Upper lobe of right lung (tissue), 1 donor: ENCODE data around the gene KHDRBS2. TPM values are rescaled to one million over a fixed set of nuclear protein-coding genes. Genes with fewer than 3 reads are reported as not detected.

Experiments used
- ATAC-seq: fragments of 200-7000 bp; cut with Tn5 transposase; one replicate; pipeline ENCODE4 v1.9.1; 2020; ENCODE audit warnings: mild to moderate bottlenecking, moderate library complexity
- DNase-seq: peaks from one replicate; pipeline ENCODE4 v3.0.0-alpha.2; 2020
- H3K27ac ChIP-seq: fragments of 200-600 bp; one replicate; pipeline ENCODE4 v1.8.0; 2022
- H3K27me3 ChIP-seq: fragments of 200-600 bp; one replicate; pipeline ENCODE4 v1.8.0; 2022; ENCODE audit warnings: mild to moderate bottlenecking
- H3K36me3 ChIP-seq: fragments of 200-600 bp; one replicate; pipeline ENCODE4 v1.8.0; 2022
- H3K4me1 ChIP-seq: fragments of 200-600 bp; one replicate; pipeline ENCODE4 v1.8.0; 2022
- H3K4me3 ChIP-seq: fragments of 200-600 bp; one replicate; pipeline ENCODE4 v1.8.0; 2022; ENCODE audit warnings: mild to moderate bottlenecking
- H3K9me3 ChIP-seq: fragments of 200-600 bp; one replicate; pipeline ENCODE4 v1.8.0; 2022
- CTCF ChIP-seq: fragments of 200-600 bp; IDR thresholded peaks from one replicate; pipeline ENCODE4 v1.8.0; 2022; ENCODE audit warnings: antibody characterized with exemption
- intact Hi-C: fragments of 100-400 bp; cut with DNase I; formaldehyde crosslinking; loops from one replicate; pipeline ENCODE4 v1.11.0; 2022
- long read RNA-seq: library from polyadenylated mRNA; unstranded; transcript quantifications from one replicate; pipeline ENCODE4 v2.0.0, GENCODE V29; 2021
- total RNA-seq: library from RNA; stranded (reverse); fragmentation: NEBNext Ultra II Directional; extraction: Animal tissue kit (Norgen Biotek cat#: 25700); gene quantifications from one replicate; pipeline ENCODE4 v1.2.1, GENCODE V29; 2021
- donor health status: DM: no; HTN: yes; CAD: no; lungs with severe emphysema.

KHDRBS2 gene
- 9.4 TPM for total RNA-seq
- long read RNA-seq, transcript KHDRBS2-201 (9 exons, 2,332 nt): major isoform, 6 of 35 reads
- long read RNA-seq, partial matches to known transcripts: 3 of 35 reads
- long read RNA-seq, other reads (novel, unspliced or antisense): 26 of 35 reads

- no peaks in the 10 kb centered on the region for H3K36me3 ChIP-seq
- intact Hi-C loops: no loop called here
- H3K4me1 ChIP-seq: no peaks in the 10 kb centered on the region
- TF ChIP-seq CTCF: no peak
- no peak within 1 kb of the TSS for H3K27ac ChIP-seq
- no peaks in the 10 kb centered on the region for H3K9me3 ChIP-seq
- peak within 1 kb of the TSS; percentile 55 for H3K4me3 ChIP-seq
- DNase-seq (peak; percentile 95), ATAC-seq (peak; percentile 100)
- H3K27me3 ChIP-seq: peaks cover 21% of the 10 kb centered on the region
Measured at GRCh38 chr6:62285612-62286469, at the start of gene KHDRBS2. Gene KHDRBS2, minus strand, starts transcription at chr6:62286225.

GRCh38 chr6:62328607-62329006 is 42.6 kb upstream of the KHDRBS2 start:
- Histone ChIP-seq H3K4me3 (no peak overlapping the region), H3K36me3 (no peaks in the 10 kb centered on the region), H3K9me3 (no peaks in the 10 kb centered on the region), H3K27me3 (no peaks in the 10 kb centered on the region), H3K27ac (no peak overlapping the region), H3K4me1 (no peaks in the 10 kb centered on the region)
- ATAC-seq (no peak), DNase-seq (no peak)
- intact Hi-C loops: no loop called here
- no peak for TF ChIP-seq CTCF

- no peak for DNase-seq
- no peak for ATAC-seq
- intact Hi-C loops: no loop called here
Measured at GRCh38 chr6:62324834-62325233, 38.8 kb upstream of the KHDRBS2 start.

GRCh38 chr6:62323818-62324431 is 37.9 kb upstream of the KHDRBS2 start:
- no peaks in the 10 kb centered on the region for H3K4me1 ChIP-seq
- no peak overlapping the region for H3K27ac ChIP-seq
- TF ChIP-seq CTCF: no peak
- DNase-seq: no peak
- ATAC-seq: no peak
- H3K27me3 ChIP-seq: no peaks in the 10 kb centered on the region
- no peaks in the 10 kb centered on the region for H3K36me3 ChIP-seq
- H3K9me3 ChIP-seq: no peaks in the 10 kb centered on the region
- H3K4me3 ChIP-seq: no peak overlapping the region
- intact Hi-C loops: no loop called here

More at GRCh38 chr6:62324834-62325233, 38.8 kb upstream of the KHDRBS2 start:
- H3K4me1 ChIP-seq: no peaks in the 10 kb centered on the region
- H3K4me3 ChIP-seq: no peak overlapping the region
- H3K9me3 ChIP-seq: no peaks in the 10 kb centered on the region
- no peak overlapping the region for H3K27ac ChIP-seq
- no peaks in the 10 kb centered on the region for H3K27me3 ChIP-seq
- H3K36me3 ChIP-seq: no peaks in the 10 kb centered on the region
- no peak for TF ChIP-seq CTCF

GRCh38 chr6:62298745-62299392 is 12.8 kb upstream of the KHDRBS2 start:
- no peak for ATAC-seq
- Histone ChIP-seq H3K4me3 (no peak overlapping the region), H3K4me1 (no peaks in the 10 kb centered on the region), H3K27ac (no peak overlapping the region), H3K27me3 (no peaks in the 10 kb centered on the region), H3K9me3 (no peaks in the 10 kb centered on the region), H3K36me3 (no peaks in the 10 kb centered on the region)
- TF ChIP-seq CTCF: no peak
- DNase-seq: no peak
- intact Hi-C loops: no loop called here
